ENCODE measurements around the gene CALB2.

Gene CALB2

DNA sequence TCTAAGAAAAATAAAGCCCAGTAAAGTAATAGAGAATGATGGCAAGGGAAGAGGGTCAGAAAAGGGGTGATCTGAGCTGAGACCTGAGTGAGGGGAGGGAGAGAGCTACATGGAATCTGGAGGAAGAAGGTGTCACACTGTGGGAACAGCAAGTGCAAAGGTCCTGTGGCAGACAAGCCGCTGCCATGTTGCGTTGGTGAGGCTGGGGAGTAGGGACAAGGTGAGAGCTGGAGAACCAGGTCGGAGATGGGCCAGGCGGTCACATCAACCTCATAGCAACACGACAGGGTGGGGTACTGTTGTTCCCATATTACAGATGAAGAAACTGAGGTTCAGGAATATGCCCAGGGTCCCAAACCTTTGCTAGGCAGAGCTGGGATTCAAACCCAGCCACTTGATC lies 16.6 kb upstream of the CALB2 start:
- TF ChIP-seq, protein P1, sequence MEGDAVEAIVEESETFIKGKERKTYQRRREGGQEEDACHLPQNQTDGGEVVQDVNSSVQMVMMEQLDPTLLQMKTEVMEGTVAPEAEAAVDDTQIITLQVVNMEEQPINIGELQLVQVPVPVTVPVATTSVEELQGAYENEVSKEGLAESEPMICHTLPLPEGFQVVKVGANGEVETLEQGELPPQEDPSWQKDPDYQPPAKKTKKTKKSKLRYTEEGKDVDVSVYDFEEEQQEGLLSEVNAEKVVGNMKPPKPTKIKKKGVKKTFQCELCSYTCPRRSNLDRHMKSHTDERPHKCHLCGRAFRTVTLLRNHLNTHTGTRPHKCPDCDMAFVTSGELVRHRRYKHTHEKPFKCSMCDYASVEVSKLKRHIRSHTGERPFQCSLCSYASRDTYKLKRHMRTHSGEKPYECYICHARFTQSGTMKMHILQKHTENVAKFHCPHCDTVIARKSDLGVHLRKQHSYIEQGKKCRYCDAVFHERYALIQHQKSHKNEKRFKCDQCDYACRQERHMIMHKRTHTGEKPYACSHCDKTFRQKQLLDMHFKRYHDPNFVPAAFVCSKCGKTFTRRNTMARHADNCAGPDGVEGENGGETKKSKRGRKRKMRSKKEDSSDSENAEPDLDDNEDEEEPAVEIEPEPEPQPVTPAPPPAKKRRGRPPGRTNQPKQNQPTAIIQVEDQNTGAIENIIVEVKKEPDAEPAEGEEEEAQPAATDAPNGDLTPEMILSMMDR (IDR thresholded peaks at IDR 0.05; ENCODE audit: insufficient read depth, low read length, missing control alignments): no peak
- CTCF ChIA-PET: no interaction called here
- no peak overlapping the region for H3K4me3 ChIP-seq (ENCODE audit: low read depth, low read length)
- POLR2A ChIA-PET: no interaction called here
- no peak for DNase-seq (ENCODE audit: low read depth, low spot score)

DNA sequence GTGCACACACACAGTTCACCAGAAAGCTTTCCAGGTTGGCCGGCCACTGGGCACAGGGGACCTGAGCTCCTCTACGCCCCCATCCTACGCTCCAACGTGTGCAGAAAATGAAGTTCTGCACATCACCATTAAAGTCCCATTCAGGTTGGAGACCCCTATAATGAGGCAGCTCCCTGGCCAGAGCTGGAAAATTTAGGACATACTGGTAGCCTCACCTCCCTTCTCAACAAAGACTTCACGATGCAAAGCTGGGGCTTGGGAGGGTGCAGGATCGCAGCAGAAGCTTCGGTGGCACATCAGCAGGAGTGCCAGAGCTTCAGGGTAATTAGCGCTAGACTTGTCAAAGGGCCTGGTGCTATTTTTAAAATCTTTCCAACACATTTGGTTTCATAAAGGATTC lies 15.4 kb upstream of the CALB2 start:
- TF ChIP-seq, protein P1 (IDR thresholded peaks at IDR 0.05; ENCODE audit: insufficient read depth, low read length, missing control alignments): no peak
- ChIA-PET POLR2A (interaction anchor here (0.8 kb wide), 1 partner anchor 10 kb away, joined by 4 read pairs; no protein-coding TSS in a partner anchor), CTCF (interaction anchor here (0.6 to 2.4 kb wide), 2 partner anchors 15 to 149 kb away, joined by 3 to 12 read pairs; partner anchors contain the start of gene CALB2)
- no peak for DNase-seq (ENCODE audit: low read depth, low spot score)
- H3K4me3 ChIP-seq (ENCODE audit: low read depth, low read length): no peak overlapping the region

DNA sequence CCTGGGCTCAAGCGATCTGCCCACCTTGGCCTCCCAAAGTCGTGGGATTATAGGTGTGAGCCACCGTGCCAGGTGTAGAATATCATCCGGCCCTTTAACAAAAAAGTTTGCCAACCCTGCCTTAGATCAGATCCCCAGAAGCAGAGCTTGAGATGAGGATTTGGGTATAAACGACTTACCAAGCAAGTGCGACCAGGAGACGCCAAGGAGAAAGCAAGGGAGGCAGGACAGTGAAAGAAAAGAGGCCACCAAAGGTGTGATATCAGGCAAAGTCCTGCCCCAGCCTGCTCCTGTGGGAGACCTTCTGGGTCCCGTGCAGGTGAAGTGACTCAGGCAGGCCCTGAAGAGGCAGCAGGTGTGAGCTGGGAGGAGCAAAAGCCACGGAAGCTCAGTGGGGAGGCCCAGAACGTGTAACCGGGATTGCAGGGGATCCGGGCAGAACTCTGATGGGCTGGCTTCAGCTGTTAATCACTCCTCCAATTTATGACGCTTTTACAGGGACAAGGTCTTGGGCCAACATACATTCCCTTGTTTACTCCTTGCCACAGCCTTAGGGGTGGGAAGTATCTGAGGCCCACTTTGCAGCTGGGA lies 14.1 kb upstream of the CALB2 start:
- CTCF ChIA-PET: interaction anchor here (1.0 to 2.4 kb wide), 3 partner anchors 14 to 156 kb away, joined by 3 to 12 read pairs (median 4); partner anchors contain the start of gene CALB2
- POLR2A ChIA-PET: no interaction called here
- TF ChIP-seq, protein P1 (IDR thresholded peaks at IDR 0.05; ENCODE audit: insufficient read depth, low read length, missing control alignments): no peak
- no peak overlapping the region for H3K4me3 ChIP-seq (ENCODE audit: low read depth, low read length)
- DNase-seq (ENCODE audit: low read depth, low spot score): no peak

GRCh38 chr16:71345031-71345430 lies 13.5 kb upstream of the CALB2 start:
- H3K4me3 ChIP-seq (ENCODE audit: low read depth, low read length): no peak overlapping the region

GRCh38 chr16:71347146-71347545 lies 11.4 kb upstream of the CALB2 start:
- no peak overlapping the region for H3K4me3 ChIP-seq (ENCODE audit: low read depth, low read length)
- POLR2A ChIA-PET: no interaction called here
- CTCF ChIA-PET: interaction anchor here (2.8 kb wide), 1 partner anchor 11 kb away, joined by 12 read pairs; the partner anchor contains the start of gene CALB2
- TF ChIP-seq, protein P1 (IDR thresholded peaks at IDR 0.05; ENCODE audit: insufficient read depth, low read length, missing control alignments): no peak
- DNase-seq (ENCODE audit: low read depth, low spot score): no peak

More at GRCh38 chr16:71345031-71345430, 13.5 kb upstream of the CALB2 start:
- CTCF ChIA-PET: no interaction called here
- no peak for DNase-seq (ENCODE audit: low read depth, low spot score)
- TF ChIP-seq, protein P1 (IDR thresholded peaks at IDR 0.05; ENCODE audit: insufficient read depth, low read length, missing control alignments): no peak
- POLR2A ChIA-PET: no interaction called here

- H3K4me3 ChIP-seq (ENCODE audit: low read depth, low read length): no peak overlapping the region
- POLR2A ChIA-PET: no interaction called here
- no peak for DNase-seq (ENCODE audit: low read depth, low spot score)
- CTCF ChIA-PET: interaction anchor here (1.4 to 2.8 kb wide), 2 partner anchors 10 to 11 kb away, joined by 5 to 12 read pairs; partner anchors contain the start of gene CALB2
- TF ChIP-seq, protein P1 (IDR thresholded peaks at IDR 0.05; ENCODE audit: insufficient read depth, low read length, missing control alignments): no peak
Measured at GRCh38 chr16:71348262-71349085, 10.0 kb upstream of the CALB2 start.
